Effector memory CD4-positive, alpha-beta T cell (primary cell): ENCODE measurements around the gene TPBGL.

Experiments used
- DNase-seq, 3 donors: peaks; one replicate each; pipeline ENCODE4 v3.0.0-alpha.2; 2020
- H3K27ac ChIP-seq: 2 replicates; pipeline ENCODE4 v1.7.0; 2013; ENCODE audit warnings: mild to moderate bottlenecking, low read length, moderate library complexity; ENCODE audit not compliant: insufficient read depth, poor library complexity, severe bottlenecking
- H3K27me3 ChIP-seq: replicated peaks from 2 replicates; pipeline ENCODE4 v1.7.0; 2013; ENCODE audit warnings: mild to moderate bottlenecking, low read length; ENCODE audit not compliant: insufficient read depth, control insufficient read depth, poor library complexity, severe bottlenecking
- H3K36me3 ChIP-seq: 2 replicates; pipeline ENCODE4 v1.7.0; 2013; ENCODE audit warnings: mild to moderate bottlenecking, low read length, moderate library complexity; ENCODE audit not compliant: control insufficient read depth, insufficient read depth
- H3K4me1 ChIP-seq: 2 replicates; pipeline ENCODE4 v1.7.0; 2013; ENCODE audit warnings: low read length, mild to moderate bottlenecking; ENCODE audit not compliant: control insufficient read depth, insufficient read depth, poor library complexity, severe bottlenecking
- H3K4me3 ChIP-seq: 2 replicates; pipeline ENCODE4 v1.7.0; 2013; ENCODE audit warnings: low read length, low read depth, mild to moderate bottlenecking; ENCODE audit not compliant: insufficient read depth, poor library complexity, severe bottlenecking
- H3K9me3 ChIP-seq: 2 replicates; pipeline ENCODE4 v1.7.0; 2013; ENCODE audit warnings: mild to moderate bottlenecking, low read length, moderate library complexity; ENCODE audit not compliant: control insufficient read depth

TPBGL gene

DNA sequence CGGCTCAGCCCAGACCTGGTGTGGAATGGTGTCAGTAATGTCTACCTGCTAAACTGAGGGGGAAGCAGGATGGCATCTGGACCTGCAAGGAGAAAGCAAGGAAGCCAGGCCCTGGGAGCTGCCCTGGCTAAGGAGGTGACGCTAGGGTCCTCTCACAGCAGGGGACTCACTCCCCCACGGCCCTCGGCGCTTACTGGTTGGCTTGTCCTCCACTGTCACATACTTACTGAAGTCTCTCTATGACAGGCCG lies 48.9 kb downstream of the TPBGL start:
- no peaks in the 10 kb centered on the region for H3K9me3 ChIP-seq
- H3K4me3 ChIP-seq, result no peak overlapping the region
- no peaks in the 10 kb centered on the region for H3K4me1 ChIP-seq
- no peak overlapping the region for H3K27ac ChIP-seq
- H3K36me3 ChIP-seq, result peaks cover 11% of the 10 kb centered on the region
- no peaks in the 10 kb centered on the region for H3K27me3 ChIP-seq
- no peak for DNase-seq

DNA sequence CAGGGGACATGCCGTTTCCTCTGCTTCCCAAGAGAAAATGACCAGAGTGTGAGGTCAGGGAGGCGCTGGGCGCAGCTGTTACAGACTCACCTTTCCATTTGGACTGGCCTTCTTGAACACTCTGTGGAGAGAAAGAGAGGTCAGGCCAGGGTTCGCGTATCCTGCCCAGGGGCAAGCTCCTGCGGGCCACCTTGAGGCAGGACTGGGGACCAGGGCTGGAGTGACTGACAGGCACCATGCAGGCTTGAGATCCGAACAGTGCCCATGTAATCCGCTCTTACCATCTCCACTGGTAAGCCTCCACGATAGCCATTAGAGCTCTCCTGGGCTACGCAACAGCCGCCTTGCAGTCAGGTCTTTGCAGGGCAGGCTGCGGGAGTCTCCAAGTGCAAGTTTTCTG lies 49.3 kb downstream of the TPBGL start:
- H3K9me3 ChIP-seq, result no peaks in the 10 kb centered on the region
- no peak overlapping the region for H3K27ac ChIP-seq
- peaks cover 11% of the 10 kb centered on the region for H3K36me3 ChIP-seq
- H3K27me3 ChIP-seq, result no peaks in the 10 kb centered on the region
- DNase-seq, result no peak
- no peaks in the 10 kb centered on the region for H3K4me1 ChIP-seq
- H3K4me3 ChIP-seq, result no peak overlapping the region

DNA sequence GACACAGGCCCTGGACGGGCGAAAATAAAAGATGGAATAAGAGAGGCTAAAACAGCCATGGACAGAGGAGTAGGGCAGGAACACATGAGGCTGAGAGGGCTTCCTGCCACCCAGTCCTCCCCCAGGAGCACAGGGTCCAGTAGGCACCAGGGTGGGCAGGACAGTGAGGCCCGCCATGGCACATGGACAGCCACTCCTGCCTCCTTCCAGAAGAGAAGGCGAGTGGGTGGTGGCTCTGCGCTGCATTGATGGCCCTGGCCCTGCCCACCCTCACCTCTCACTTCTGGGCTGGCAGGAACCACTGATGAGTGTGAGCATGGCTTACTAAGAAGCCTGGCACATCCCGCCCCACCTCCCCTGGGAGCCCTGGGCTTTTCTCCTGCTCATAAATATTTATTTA lies 51.2 kb downstream of the TPBGL start:
- H3K27me3 ChIP-seq, result no peaks in the 10 kb centered on the region
- H3K27ac ChIP-seq, result no peak overlapping the region
- H3K36me3 ChIP-seq, result peaks cover 4% of the 10 kb centered on the region
- no peak overlapping the region for H3K4me3 ChIP-seq
- no peaks in the 10 kb centered on the region for H3K9me3 ChIP-seq
- H3K4me1 ChIP-seq, result no peaks in the 10 kb centered on the region
- DNase-seq, result no peak

DNA sequence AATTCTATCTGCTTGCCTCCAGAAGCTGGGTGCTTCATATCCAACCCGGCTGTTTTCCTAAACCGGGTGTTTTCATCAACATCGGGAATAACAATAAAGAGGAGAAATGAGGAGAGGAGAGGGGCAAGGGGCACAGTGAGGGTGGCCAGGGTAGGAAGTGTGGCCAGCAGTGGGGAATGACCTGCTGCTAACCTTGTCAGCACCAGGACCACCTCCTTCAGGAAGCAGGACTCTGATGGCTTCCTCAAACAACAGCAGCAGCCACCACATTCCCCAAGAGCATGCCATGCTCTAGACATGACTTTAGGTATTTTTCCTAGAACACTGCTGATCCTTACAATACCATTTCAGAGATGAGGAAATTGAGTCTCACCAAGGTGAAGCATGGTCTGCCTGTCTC lies 52.4 kb downstream of the TPBGL start:
- no peaks in the 10 kb centered on the region for H3K9me3 ChIP-seq
- H3K4me3 ChIP-seq, result no peak overlapping the region
- no peak overlapping the region for H3K27ac ChIP-seq
- no peaks in the 10 kb centered on the region for H3K27me3 ChIP-seq
- H3K4me1 ChIP-seq, result no peaks in the 10 kb centered on the region
- DNase-seq, result no peak
- H3K36me3 ChIP-seq, result no peaks in the 10 kb centered on the region
